Upper lobe of left lung (tissue), 4 donors: ENCODE data around the gene ABAT.

Source experiments
- EP300 ChIP-seq, 4 donors: sonication (generic); formaldehyde crosslinking; IDR thresholded peaks; one replicate each; pipeline ENCODE4 v1.5.1; 2017; ENCODE audit warnings: antibody characterized with exemption in 4 of 4, control low read depth in 2 of 4
- POLR2A ChIP-seq, 4 donors: fragments of 450-650 bp; IDR thresholded peaks; one replicate each; pipeline ENCODE4 v1.5.1; 2016 to 2017; ENCODE audit warnings: antibody characterized with exemption in 4 of 4, mild to moderate bottlenecking in 2 of 4
- POLR2AphosphoS5 ChIP-seq, 2 donors: sonication (generic); formaldehyde crosslinking; IDR thresholded peaks; one replicate each; pipeline ENCODE4 v1.5.1; 2017; ENCODE audit warnings: antibody characterized with exemption in 2 of 2
- TF ChIP-seq, protein P1 (sequence below), 6 experiments: fragments of 450-650 bp in 4 of 6; fragments of 200-600 bp in 2 of 6; sonication (generic) in 2 of 6; IDR thresholded peaks; one replicate each; pipeline ENCODE4 v1.5.1; 2016 to 2019; ENCODE audit warnings: antibody characterized with exemption in 6 of 6

DNA sequence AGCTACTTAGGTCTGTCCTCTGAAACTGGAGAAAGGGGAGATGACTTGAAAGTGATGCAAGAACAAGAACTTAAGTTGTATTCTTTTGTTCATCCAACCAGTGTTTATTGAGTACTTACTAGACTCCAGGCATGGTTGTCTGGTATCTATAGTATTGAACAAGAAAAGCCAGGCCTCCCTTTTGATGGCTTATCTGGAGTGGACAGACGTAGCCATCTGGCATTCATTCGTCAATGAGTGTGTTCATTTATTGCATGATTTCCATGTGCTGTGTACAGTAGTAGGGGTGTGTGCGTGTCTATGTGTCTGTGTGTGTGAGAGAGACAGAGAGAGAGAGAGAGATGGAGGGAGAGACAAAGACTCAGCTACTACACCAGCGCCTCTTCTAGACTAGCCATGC is 9.2 kb downstream of the ABAT start:
- TF ChIP-seq, protein P1, sequence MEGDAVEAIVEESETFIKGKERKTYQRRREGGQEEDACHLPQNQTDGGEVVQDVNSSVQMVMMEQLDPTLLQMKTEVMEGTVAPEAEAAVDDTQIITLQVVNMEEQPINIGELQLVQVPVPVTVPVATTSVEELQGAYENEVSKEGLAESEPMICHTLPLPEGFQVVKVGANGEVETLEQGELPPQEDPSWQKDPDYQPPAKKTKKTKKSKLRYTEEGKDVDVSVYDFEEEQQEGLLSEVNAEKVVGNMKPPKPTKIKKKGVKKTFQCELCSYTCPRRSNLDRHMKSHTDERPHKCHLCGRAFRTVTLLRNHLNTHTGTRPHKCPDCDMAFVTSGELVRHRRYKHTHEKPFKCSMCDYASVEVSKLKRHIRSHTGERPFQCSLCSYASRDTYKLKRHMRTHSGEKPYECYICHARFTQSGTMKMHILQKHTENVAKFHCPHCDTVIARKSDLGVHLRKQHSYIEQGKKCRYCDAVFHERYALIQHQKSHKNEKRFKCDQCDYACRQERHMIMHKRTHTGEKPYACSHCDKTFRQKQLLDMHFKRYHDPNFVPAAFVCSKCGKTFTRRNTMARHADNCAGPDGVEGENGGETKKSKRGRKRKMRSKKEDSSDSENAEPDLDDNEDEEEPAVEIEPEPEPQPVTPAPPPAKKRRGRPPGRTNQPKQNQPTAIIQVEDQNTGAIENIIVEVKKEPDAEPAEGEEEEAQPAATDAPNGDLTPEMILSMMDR (IDR thresholded peaks at IDR 0.05): no peak
- TF ChIP-seq POLR2A (IDR thresholded peaks at IDR 0.05) (no peak), EP300 (IDR thresholded peaks at IDR 0.05) (no peak), POLR2AphosphoS5 (IDR thresholded peaks at IDR 0.05) (no peak)
